Measurements from ENCODE around the gene CACNB1.

GRCh38 chr17:39171933-39172332, 25.5 kb downstream of the CACNB1 start:
- TF ChIP-seq CTCF (IDR thresholded peaks at IDR 0.05) (no peak), EP300 (IDR thresholded peaks at IDR 0.05) (no peak), POLR2A (IDR thresholded peaks at IDR 0.05) (no peak)
